Small intestine (tissue), 7 donors: ENCODE results near the gene CPAMD8. TPM values are rescaled to one million over a fixed set of nuclear protein-coding genes. Genes with fewer than 3 reads are reported as not detected.

ENCODE experiments used
- DNase-seq, 2 donors: peaks; one replicate each; pipeline versions ENCODE4 v3.0.0 to v3.0.0-alpha.2; 2013
- FAIRE-seq: peaks from 2 replicates; lab custom pipeline; 2012; peaks lifted over from hg19 to GRCh38; lab: Jason Lieb, UNC
- H3K27ac ChIP-seq, 3 donors: one replicate each; pipeline ENCODE4 v1.5.1; 2013; ENCODE audit warnings: low read length in 2 of 3, mild to moderate bottlenecking in 2 of 3, control low read depth in 1 of 3, inconsistent platforms in 1 of 3, low read depth in 1 of 3, moderate library complexity in 1 of 3
- H3K27me3 ChIP-seq, 3 donors: one replicate each; pipeline ENCODE4 v1.6.1; 2013; ENCODE audit warnings: low read length in 3 of 3, inconsistent platforms in 1 of 3; ENCODE audit not compliant: control insufficient read depth in 3 of 3, insufficient read depth in 3 of 3
- H3K36me3 ChIP-seq, 3 donors: one replicate each; pipeline ENCODE4 v1.6.1; 2013; ENCODE audit warnings: low read length in 3 of 3, inconsistent platforms in 1 of 3, low read depth in 1 of 3, mild to moderate bottlenecking in 1 of 3, moderate library complexity in 1 of 3; ENCODE audit not compliant: control insufficient read depth in 3 of 3, insufficient read depth in 2 of 3
- H3K4me1 ChIP-seq, 3 donors: one replicate each; pipeline ENCODE4 v1.6.1; 2013; ENCODE audit warnings: low read length in 2 of 3, inconsistent platforms in 1 of 3, low read depth in 1 of 3, mild to moderate bottlenecking in 1 of 3, moderate library complexity in 1 of 3; ENCODE audit not compliant: control insufficient read depth in 3 of 3, insufficient read depth in 2 of 3
- H3K4me3 ChIP-seq, 3 donors: one replicate each; pipeline ENCODE4 v1.5.1; 2013; ENCODE audit warnings: low read length in 3 of 3, control low read depth in 1 of 3, inconsistent platforms in 1 of 3, low read depth in 1 of 3, mild to moderate bottlenecking in 1 of 3, moderate library complexity in 1 of 3
- H3K9me3 ChIP-seq, 2 donors: one replicate each; pipeline ENCODE4 v1.6.1; 2013; ENCODE audit warnings: low read depth in 1 of 2, low read length in 1 of 2; ENCODE audit not compliant: control insufficient read depth in 2 of 2, insufficient read depth in 1 of 2
- WGBS, 3 donors: extraction: QIAGEN DNeasy Blood & Tissue Kit; methylation state at CpG; one replicate each; pipeline ENCODE4 v1.1.7; 2013; 5-methylcytosine and 5-hydroxymethylcytosine counted together
- polyA plus RNA-seq, 4 donors: library from polyadenylated mRNA; stranded (reverse) in 3 of 4; unstranded in 1 of 4; fragments of 200-250 nt in 3 of 4; fragments of 120-200 nt in 1 of 4; gene quantifications; one replicate each; pipeline versions ENCODE4 v1.2.1 to v1.2.3, GENCODE V29; 2013
- donor health status: healthy with polysubstance abuse.
- donor health status: control.
- donor health status: control.
- donor health status: Bipolar disorder and iron deficiency.
- donor health status: healthy.

The CPAMD8 gene
- polyA plus RNA-seq, 4 donors = 0.45 to 7.1 (median 3.1) TPM

DNA sequence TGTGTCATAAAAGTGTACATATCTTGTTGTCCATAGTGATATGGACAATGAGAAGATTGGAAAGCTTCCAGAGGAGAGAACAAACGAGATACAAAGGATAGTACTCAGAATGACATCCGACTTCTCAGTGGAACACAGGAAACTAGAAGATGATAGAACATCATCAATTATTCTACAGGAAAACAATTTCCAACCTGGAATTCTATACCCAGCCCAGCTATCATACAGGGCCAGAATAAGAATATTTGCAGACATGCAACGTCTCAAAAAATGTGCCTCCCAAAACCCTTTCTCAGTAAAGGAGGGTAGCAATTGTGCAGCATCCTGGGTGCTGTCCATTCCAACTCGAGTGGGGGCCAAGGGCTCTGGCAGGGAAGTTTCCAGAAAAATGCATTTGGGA lies 113.8 kb downstream of the CPAMD8 start:
- Histone ChIP-seq H3K27me3 (peaks cover 0 to 4% (median 0%) of the 10 kb centered on the region in 3 donors), H3K4me1 (no peaks in the 10 kb centered on the region), H3K27ac (no peak overlapping the region), H3K36me3 (no peaks in the 10 kb centered on the region), H3K4me3 (no peak overlapping the region), H3K9me3 (peaks cover 0 to 38% of the 10 kb centered on the region in 2 donors)
- FAIRE-seq = no peak
- WGBS, 3 donors = 52 to 82% (median 58%) methylated on average over 4 of the region's 4 CpGs
- DNase-seq = no peak

DNA sequence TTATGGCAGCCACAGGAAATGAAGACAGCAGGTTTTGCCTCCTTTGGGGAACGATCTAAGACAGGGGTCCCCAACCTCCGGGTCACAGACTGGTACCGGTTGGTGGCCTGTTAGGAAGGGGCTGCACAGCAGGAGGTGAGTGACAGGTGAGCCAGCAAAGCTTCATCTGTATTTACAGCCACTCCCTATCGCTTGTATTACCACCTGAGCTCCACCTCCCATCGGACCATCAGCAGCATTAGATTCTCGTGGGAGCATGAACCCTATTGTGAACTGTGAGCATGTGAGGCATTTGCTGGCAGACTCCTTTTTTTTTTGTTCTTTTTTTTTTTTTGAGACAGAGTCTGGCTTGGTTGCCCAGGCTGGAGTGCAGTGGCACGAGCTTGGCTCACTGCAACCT lies 115.6 kb downstream of the CPAMD8 start:
- DNase-seq (no peak), FAIRE-seq (no peak)
- H3K27me3 ChIP-seq = peaks cover 0 to 4% (median 0%) of the 10 kb centered on the region in 3 donors
- peaks cover 0 to 38% of the 10 kb centered on the region in 2 donors for H3K9me3 ChIP-seq
- H3K4me3 ChIP-seq = no peak overlapping the region
- WGBS, 3 donors = 86 to 89% (median 87%) methylated on average over 7 of the region's 7 CpGs
- H3K27ac ChIP-seq = no peak overlapping the region
- no peaks in the 10 kb centered on the region for H3K36me3 ChIP-seq
- no peaks in the 10 kb centered on the region for H3K4me1 ChIP-seq

DNA sequence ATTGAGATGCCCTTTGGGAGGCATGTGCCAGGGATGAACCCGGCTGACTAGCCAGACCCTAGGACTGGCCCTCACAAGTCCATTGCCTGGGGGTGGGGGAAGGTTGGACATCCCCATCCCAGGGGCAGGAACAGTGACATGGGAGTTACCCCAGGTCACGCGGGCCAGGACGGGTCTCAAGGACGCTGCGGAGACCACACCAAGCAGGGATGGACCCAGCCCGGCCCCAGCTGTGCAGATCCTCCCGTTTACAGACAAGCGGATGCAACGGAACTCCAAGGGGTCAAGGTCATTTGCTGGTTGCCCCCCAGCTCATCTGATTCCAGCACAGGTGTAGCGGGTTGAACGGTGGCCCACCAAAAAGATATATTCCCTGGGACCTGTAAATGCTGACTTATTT lies 117.9 kb downstream of the CPAMD8 start:
- Histone ChIP-seq H3K9me3 (peaks cover 0 to 21% of the 10 kb centered on the region in 2 donors), H3K27ac (no peak overlapping the region), H3K4me3 (no peak overlapping the region), H3K4me1 (no peaks in the 10 kb centered on the region), H3K27me3 (no peaks in the 10 kb centered on the region), H3K36me3 (no peaks in the 10 kb centered on the region)
- no peak for DNase-seq
- WGBS, 3 donors = 68 to 80% (median 75%) methylated on average over 12 of the region's 12 CpGs
- FAIRE-seq = no peak

DNA sequence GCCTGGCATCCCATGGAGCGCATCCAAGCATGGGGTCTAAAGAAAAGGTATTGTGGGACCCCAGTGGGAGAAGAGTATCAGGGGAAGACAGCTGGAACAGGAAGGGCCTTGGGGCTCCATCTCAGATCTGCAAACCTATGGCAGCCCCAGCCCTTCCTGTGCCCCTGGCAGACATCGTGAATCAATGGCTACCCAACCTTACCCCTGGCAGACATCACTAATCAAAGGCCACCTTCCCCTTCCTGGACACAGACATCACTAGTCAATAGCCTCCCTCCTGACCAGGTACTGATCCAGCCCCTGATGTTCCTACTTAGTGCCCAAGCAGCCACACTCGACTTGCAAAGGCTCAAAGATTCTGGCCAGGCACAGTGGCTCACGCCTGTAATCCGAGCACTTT lies 122.0 kb downstream of the CPAMD8 start:
- Histone ChIP-seq H3K36me3 (no peaks in the 10 kb centered on the region), H3K4me1 (no peaks in the 10 kb centered on the region), H3K27ac (no peak overlapping the region), H3K9me3 (no peaks in the 10 kb centered on the region), H3K27me3 (no peaks in the 10 kb centered on the region), H3K4me3 (no peak overlapping the region)
- FAIRE-seq (no peak), DNase-seq (no peak)
- 46 to 68% (median 47%) methylated on average over 5 of the region's 5 CpGs for WGBS, 3 donors

DNA sequence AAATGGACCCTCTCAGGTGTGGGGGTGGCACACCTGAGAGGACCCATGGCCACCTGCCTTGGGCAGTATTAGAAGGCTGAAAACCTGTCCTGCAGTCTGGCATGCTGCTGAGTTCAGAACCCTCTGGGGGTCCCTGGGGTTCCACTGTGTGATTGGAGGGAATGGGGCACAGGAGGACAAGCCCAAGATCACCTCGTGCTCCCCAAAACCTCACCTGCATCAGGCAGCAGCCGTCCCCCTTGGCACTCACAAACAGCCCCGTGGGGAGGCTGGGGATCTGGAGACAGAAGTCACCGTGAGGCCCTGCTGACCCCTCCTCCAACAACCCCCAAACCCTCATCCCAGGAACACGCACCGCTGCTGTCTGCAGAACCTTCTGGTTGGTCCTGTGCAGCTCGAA lies 123.3 kb downstream of the CPAMD8 start:
- 76 to 85% (median 85%) methylated on average over 6 to 7 of the region's 7 CpGs for WGBS, 3 donors
- peaks cover 0 to 2% (median 0%) of the 10 kb centered on the region in 3 donors for H3K27me3 ChIP-seq

DNA sequence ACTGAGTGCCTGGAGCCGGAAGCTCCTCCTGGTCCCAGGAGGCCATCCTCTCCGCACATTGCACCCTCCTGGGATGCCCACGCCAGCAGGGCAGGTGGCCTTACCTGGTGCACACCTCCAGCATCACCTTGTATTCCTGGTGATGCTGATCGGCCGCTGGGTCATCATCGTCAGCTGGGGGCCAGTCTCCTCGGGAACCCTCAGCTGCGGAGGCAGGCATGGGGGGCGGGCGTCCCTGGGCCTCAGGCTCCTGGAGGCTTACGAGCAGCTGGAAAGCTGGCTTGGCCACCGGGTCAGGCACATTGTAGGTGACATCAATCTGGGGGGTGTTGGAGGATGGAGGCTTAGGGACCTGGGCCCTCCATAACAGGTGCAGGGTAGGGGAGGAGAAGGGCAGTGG lies 124.1 kb downstream of the CPAMD8 start:
- WGBS, 3 donors = 90 to 93% (median 91%) methylated on average over 12 of the region's 12 CpGs
- Histone ChIP-seq H3K36me3 (no peaks in the 10 kb centered on the region), H3K4me1 (no peaks in the 10 kb centered on the region), H3K27me3 (peaks cover 0 to 6% (median 0%) of the 10 kb centered on the region in 3 donors), H3K4me3 (no peak overlapping the region), H3K9me3 (no peaks in the 10 kb centered on the region), H3K27ac (no peak overlapping the region)
- no peak for DNase-seq
- FAIRE-seq = no peak

More for the DNA sequence above, 123.3 kb downstream of the CPAMD8 start:
- DNase-seq (no peak), FAIRE-seq (no peak)
- H3K4me3 ChIP-seq = no peak overlapping the region
- no peaks in the 10 kb centered on the region for H3K4me1 ChIP-seq
- H3K9me3 ChIP-seq = no peaks in the 10 kb centered on the region
- H3K36me3 ChIP-seq = no peaks in the 10 kb centered on the region
- H3K27ac ChIP-seq = no peak overlapping the region

DNA sequence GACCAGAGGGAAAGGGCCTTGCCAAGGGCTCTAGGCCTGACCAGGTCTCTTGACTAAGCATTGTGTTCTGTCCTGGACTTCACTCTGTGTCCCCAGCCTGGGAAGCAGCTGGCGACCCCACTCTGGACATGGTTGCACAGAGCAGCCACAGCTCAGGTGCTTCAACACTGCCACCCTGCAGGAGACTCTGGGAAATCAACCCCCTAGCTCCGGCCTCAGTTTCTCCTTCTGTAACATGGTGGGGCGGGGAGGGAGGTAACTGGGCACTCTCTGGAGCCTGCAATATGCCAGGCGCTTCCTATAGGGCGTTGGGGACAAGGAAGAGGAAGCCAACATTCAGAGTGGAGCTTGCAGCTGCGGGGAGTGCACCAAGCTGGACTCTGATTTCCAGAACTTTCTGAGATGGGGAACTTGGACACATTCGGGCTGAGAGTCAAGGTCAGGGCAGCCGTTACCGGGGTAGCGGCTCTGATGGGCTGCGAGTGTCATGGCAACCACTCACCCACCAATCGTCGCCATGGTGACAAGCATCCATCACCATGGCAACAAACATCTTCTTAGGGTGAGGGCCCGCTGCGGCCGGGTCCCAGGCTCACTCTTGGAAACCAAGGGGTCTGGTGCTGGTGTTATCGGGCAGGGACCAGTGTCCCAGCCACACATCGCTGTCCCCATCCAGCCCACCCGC lies 125.0 kb downstream of the CPAMD8 start:
- DNase-seq (no peak), FAIRE-seq (no peak)
- Histone ChIP-seq H3K27ac (no peak overlapping the region), H3K4me1 (peaks cover 0 to 2% (median 0%) of the 10 kb centered on the region in 3 donors), H3K36me3 (no peaks in the 10 kb centered on the region), H3K9me3 (no peaks in the 10 kb centered on the region), H3K27me3 (peaks cover 0 to 9% (median 0%) of the 10 kb centered on the region in 3 donors), H3K4me3 (no peak overlapping the region)
- WGBS, 3 donors = 78 to 86% (median 84%) methylated on average over 18 to 19 of the region's 19 CpGs

DNA sequence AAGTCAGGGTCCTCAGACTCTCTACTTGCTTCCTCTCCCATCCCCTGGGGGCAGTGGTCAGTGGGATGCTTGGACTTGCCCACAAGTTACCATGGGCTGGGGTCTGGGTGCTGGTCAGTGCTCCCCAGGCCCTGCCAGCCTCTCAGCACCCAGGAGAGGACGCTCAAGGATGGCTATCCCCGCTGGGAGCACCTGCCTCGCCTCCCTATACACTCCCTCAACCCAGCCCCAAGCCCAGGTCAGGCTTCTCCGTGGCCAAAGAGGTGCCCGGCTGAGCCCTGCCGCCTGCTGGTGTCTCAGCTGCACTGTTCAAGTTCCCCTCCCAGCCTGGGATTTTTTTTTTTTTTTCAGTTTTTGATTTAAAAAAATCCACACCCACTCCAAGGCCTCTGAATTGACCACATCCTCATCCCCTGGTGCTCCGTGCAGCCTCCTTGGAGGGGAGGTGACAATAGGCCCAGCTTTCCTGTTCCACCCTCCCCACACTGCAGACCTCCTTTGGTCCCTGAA lies 127.0 kb downstream of the CPAMD8 start:
- Histone ChIP-seq H3K4me3 (no peak overlapping the region), H3K36me3 (no peaks in the 10 kb centered on the region), H3K27me3 (peaks cover 0 to 23% (median 0%) of the 10 kb centered on the region in 3 donors), H3K9me3 (no peaks in the 10 kb centered on the region), H3K4me1 (peaks cover 0 to 4% (median 3%) of the 10 kb centered on the region in 3 donors), H3K27ac (no peak overlapping the region)
- WGBS, 3 donors = 15 to 31% (median 26%) methylated on average over 7 of the region's 7 CpGs
- FAIRE-seq (no peak), DNase-seq (peak in 1 of 2 donors; percentile 16)
